ENCODE results near the gene TSPEAR.
A peak's percentile ranks its signal among the peaks of the same experiment; 100 is the strongest.
"Not testable (repeated sequence)": the region's sequence is repeated elsewhere in the genome, so short reads cannot be mapped to it uniquely, and the experiment has no call there.

Gene TSPEAR

GRCh38 chr21:44684077-44684476 lies 27.3 kb downstream of the TSPEAR start:
- DNase-seq (ENCODE audit: low spot score) = peak; percentile 0
- Mint-ChIP-seq H3K4me1 (ENCODE audit: low read depth) (peaks cover 8% of the 10 kb centered on the region), H3K4me3 (no peak overlapping the region), H3K9me3 (no peaks in the 10 kb centered on the region), H3K27ac (no peak overlapping the region), H3K27me3 (ENCODE audit: low read depth) (peaks cover 17% of the 10 kb centered on the region), H3K36me3 (ENCODE audit: low read depth) (no peaks in the 10 kb centered on the region)

GRCh38 chr21:44682580-44683151 lies 28.7 kb downstream of the TSPEAR start:
- Mint-ChIP-seq H3K4me3 (no peak overlapping the region), H3K36me3 (ENCODE audit: low read depth) (no peaks in the 10 kb centered on the region), H3K27me3 (ENCODE audit: low read depth) (peaks cover 17% of the 10 kb centered on the region), H3K4me1 (ENCODE audit: low read depth) (peaks cover 8% of the 10 kb centered on the region), H3K27ac (no peak overlapping the region), H3K9me3 (no peaks in the 10 kb centered on the region)
- peak; percentile 1 for DNase-seq (ENCODE audit: low spot score)

GRCh38 chr21:44681861-44682579 lies 29.4 kb downstream of the TSPEAR start, which contains the start of gene KRTAP12-1:
Gene KRTAP12-1, minus strand, starts transcription at chr21:44682163. Its CDS starts 40 bp downstream, at chr21:44682123.
- no peak for DNase-seq (ENCODE audit: low spot score)
- no peak within 1 kb of the TSS for H3K4me3 Mint-ChIP-seq
- no peaks in the 10 kb centered on the region for H3K9me3 Mint-ChIP-seq
- no peak within 1 kb of the TSS for H3K27ac Mint-ChIP-seq
- peaks cover 8% of the 10 kb centered on the region for H3K4me1 Mint-ChIP-seq (ENCODE audit: low read depth)
- no peaks in the 10 kb centered on the region for H3K36me3 Mint-ChIP-seq (ENCODE audit: low read depth)
- peaks cover 17% of the 10 kb centered on the region for H3K27me3 Mint-ChIP-seq (ENCODE audit: low read depth)

- no peaks in the 10 kb centered on the region for H3K36me3 Mint-ChIP-seq (ENCODE audit: low read depth)
- H3K27ac Mint-ChIP-seq = no peak overlapping the region
- peaks cover 17% of the 10 kb centered on the region for H3K27me3 Mint-ChIP-seq (ENCODE audit: low read depth)
- H3K9me3 Mint-ChIP-seq = no peaks in the 10 kb centered on the region
- DNase-seq (ENCODE audit: low spot score) = no peak
- no peak overlapping the region for H3K4me3 Mint-ChIP-seq
- peaks cover 5% of the 10 kb centered on the region for H3K4me1 Mint-ChIP-seq (ENCODE audit: low read depth)
Observed at GRCh38 chr21:44681152-44681551, 30.2 kb downstream of the TSPEAR start.

GRCh38 chr21:44677881-44678280 lies 33.5 kb downstream of the TSPEAR start:
- DNase-seq (ENCODE audit: low spot score) = no peak
- Mint-ChIP-seq H3K27me3 (ENCODE audit: low read depth) (peaks cover 20% of the 10 kb centered on the region), H3K27ac (no peak overlapping the region), H3K9me3 (peaks cover 14% of the 10 kb centered on the region), H3K4me3 (no peak overlapping the region), H3K36me3 (ENCODE audit: low read depth) (no peaks in the 10 kb centered on the region), H3K4me1 (ENCODE audit: low read depth) (no peaks in the 10 kb centered on the region)

GRCh38 chr21:44671911-44672310 lies 39.5 kb downstream of the TSPEAR start:
- Mint-ChIP-seq H3K27ac (no peak overlapping the region), H3K27me3 (ENCODE audit: low read depth) (peaks cover 21% of the 10 kb centered on the region), H3K36me3 (ENCODE audit: low read depth) (no peaks in the 10 kb centered on the region), H3K4me3 (no peak overlapping the region), H3K4me1 (ENCODE audit: low read depth) (no peaks in the 10 kb centered on the region), H3K9me3 (peaks cover 44% of the 10 kb centered on the region)
- no peak for DNase-seq (ENCODE audit: low spot score)

- no peaks in the 10 kb centered on the region for H3K4me1 Mint-ChIP-seq (ENCODE audit: low read depth)
- H3K4me3 Mint-ChIP-seq = no peak overlapping the region
Observed at GRCh38 chr21:44670642-44671432, 40.5 kb downstream of the TSPEAR start.

GRCh38 chr21:44667612-44668011 lies 43.8 kb downstream of the TSPEAR start:
- H3K4me3 Mint-ChIP-seq = no peak overlapping the region
- no peak for DNase-seq (ENCODE audit: low spot score)
- H3K9me3 Mint-ChIP-seq = peaks cover 27% of the 10 kb centered on the region
- no peaks in the 10 kb centered on the region for H3K36me3 Mint-ChIP-seq (ENCODE audit: low read depth)
- H3K27me3 Mint-ChIP-seq (ENCODE audit: low read depth) = peaks cover 31% of the 10 kb centered on the region
- H3K27ac Mint-ChIP-seq = no peak overlapping the region
- no peaks in the 10 kb centered on the region for H3K4me1 Mint-ChIP-seq (ENCODE audit: low read depth)

More at GRCh38 chr21:44670642-44671432, 40.5 kb downstream of the TSPEAR start:
- Mint-ChIP-seq H3K27ac (no peak overlapping the region), H3K9me3 (peaks cover 42% of the 10 kb centered on the region), H3K36me3 (ENCODE audit: low read depth) (no peaks in the 10 kb centered on the region), H3K27me3 (ENCODE audit: low read depth) (peaks cover 23% of the 10 kb centered on the region)
- DNase-seq (ENCODE audit: low spot score) = no peak

- H3K4me1 Mint-ChIP-seq (ENCODE audit: low read depth) = no peaks in the 10 kb centered on the region
- H3K4me3 Mint-ChIP-seq = no peak within 1 kb of the TSS
- H3K27me3 Mint-ChIP-seq (ENCODE audit: low read depth) = peaks cover 34% of the 10 kb centered on the region
- H3K27ac Mint-ChIP-seq = no peak within 1 kb of the TSS
- H3K36me3 Mint-ChIP-seq (ENCODE audit: low read depth) = no peaks in the 10 kb centered on the region
- no peak for DNase-seq (ENCODE audit: low spot score)
- peaks cover 22% of the 10 kb centered on the region for H3K9me3 Mint-ChIP-seq
Observed at GRCh38 chr21:44666401-44667320, 44.7 kb downstream of the TSPEAR start, which contains the start of gene KRTAP12-2. Gene KRTAP12-2, minus strand, starts transcription at chr21:44666927. Its CDS starts 41 bp downstream, at chr21:44666886.

GRCh38 chr21:44664691-44665090 lies 46.7 kb downstream of the TSPEAR start:
- DNase-seq (ENCODE audit: low spot score) = no peak
- peaks cover 2% of the 10 kb centered on the region for H3K4me1 Mint-ChIP-seq (ENCODE audit: low read depth)
- H3K4me3 Mint-ChIP-seq = no peak overlapping the region
- H3K27ac Mint-ChIP-seq = no peak overlapping the region
- H3K27me3 Mint-ChIP-seq (ENCODE audit: low read depth) = peaks cover 40% of the 10 kb centered on the region
- H3K36me3 Mint-ChIP-seq (ENCODE audit: low read depth) = no peaks in the 10 kb centered on the region
- peaks cover 10% of the 10 kb centered on the region for H3K9me3 Mint-ChIP-seq

GRCh38 chr21:44661567-44661966 lies 49.8 kb downstream of the TSPEAR start:
- Mint-ChIP-seq H3K4me1 (ENCODE audit: low read depth) (peaks cover 33% of the 10 kb centered on the region), H3K36me3 (ENCODE audit: low read depth) (peaks cover 21% of the 10 kb centered on the region), H3K9me3 (peaks cover 30% of the 10 kb centered on the region), H3K27me3 (ENCODE audit: low read depth) (peaks cover 30% of the 10 kb centered on the region)
- not testable (repeated sequence) for H3K4me3 Mint-ChIP-seq; H3K27ac Mint-ChIP-seq; DNase-seq (ENCODE audit: low spot score)

GRCh38 chr21:44658913-44659595 lies 52.3 kb downstream of the TSPEAR start:
- DNase-seq (ENCODE audit: low spot score) = no peak
- Mint-ChIP-seq H3K9me3 (peaks cover 36% of the 10 kb centered on the region), H3K4me3 (peak overlapping the region; percentile 54), H3K4me1 (ENCODE audit: low read depth) (peaks cover 39% of the 10 kb centered on the region), H3K27me3 (ENCODE audit: low read depth) (peaks cover 21% of the 10 kb centered on the region), H3K27ac (peak overlapping the region; percentile 93), H3K36me3 (ENCODE audit: low read depth) (peaks cover 31% of the 10 kb centered on the region)

GRCh38 chr21:44658541-44658910 lies 52.8 kb downstream of the TSPEAR start:
- H3K27ac Mint-ChIP-seq = peak overlapping the region; percentile 93
- H3K36me3 Mint-ChIP-seq (ENCODE audit: low read depth) = peaks cover 36% of the 10 kb centered on the region
- peaks cover 36% of the 10 kb centered on the region for H3K9me3 Mint-ChIP-seq
- DNase-seq (ENCODE audit: low spot score) = no peak
- H3K4me3 Mint-ChIP-seq = peak overlapping the region; percentile 54
- peaks cover 45% of the 10 kb centered on the region for H3K4me1 Mint-ChIP-seq (ENCODE audit: low read depth)
- H3K27me3 Mint-ChIP-seq (ENCODE audit: low read depth) = peaks cover 16% of the 10 kb centered on the region

Measured in T-helper 2 cell treated with Interferon-gamma antibody and Interleukin-4, amounts not matched to agents 5 μg/mL and 100 μg/mL, for 36 hours (primary cell).